ENCODE data around the gene PKP3. TPM values are rescaled to one million over a fixed set of nuclear protein-coding genes. Genes with fewer than 3 reads are reported as not detected.

PKP3 gene
- polyA plus RNA-seq, 1 of the 3 experiments (the other 2 are of a cell fraction), result 1.4 TPM

- ChIA-PET CTCF (interaction anchor here (1.0 to 1.4 kb wide), 2 partner anchors 13 to 29 kb away, joined by 3 read pairs; no protein-coding TSS in a partner anchor), POLR2A (no interaction called here)
- H3K9me2 ChIP-seq, result no peaks in the 10 kb centered on the region
- H3K4me1 ChIP-seq (ENCODE audit: control insufficient read depth in 1 of 2, insufficient read depth in 2 of 2, low read depth in 1 of 2, low read length in 1 of 2), result peaks cover 10 to 12% of the 10 kb centered on the region in 2 experiments; a peak in 3 of 4 replicates
- no peaks in the 10 kb centered on the region for H3K79me2 ChIP-seq (ENCODE audit: insufficient read depth)
- no peak for DNase-seq
- H3K9me3 ChIP-seq, result no peaks in the 10 kb centered on the region
- peak overlapping the region in 1 of 2 experiments; percentile 30; a peak in 2 of 4 replicates for H3K27ac ChIP-seq (ENCODE audit: low read depth in 2 of 2, low read length in 1 of 2)
- WGBS (ENCODE audit: low lambda C conversion rate), result 45% methylated on average over 15 of the region's 17 CpGs
- H3K9ac ChIP-seq, result peak overlapping the region; percentile 7; the same call in 1 of the 2 replicates
- no peaks in the 10 kb centered on the region for H4K20me1 ChIP-seq (ENCODE audit: insufficient read depth)
- no peak overlapping the region for H2AFZ ChIP-seq (ENCODE audit: low read depth)
- H3K27me3 ChIP-seq (ENCODE audit: insufficient read depth), result no peaks in the 10 kb centered on the region
- no peaks in the 10 kb centered on the region for H3F3A ChIP-seq (replicated peaks; ENCODE audit: insufficient read depth)
- TF ChIP-seq MEF2A (IDR thresholded peaks at IDR 0.05; ENCODE audit: borderline replicate concordance, low read depth) (no peak), FOSL2 (IDR thresholded peaks at IDR 0.05; ENCODE audit: borderline replicate concordance, low read depth) (peak; percentile 84), CHD2 (IDR thresholded peaks at IDR 0.05; ENCODE audit: low read length, partially characterized antibody) (no peak), NRF1 (IDR thresholded peaks at IDR 0.05; ENCODE audit: low read depth, low read length) (0 out of 2 replicates have a peak, but pooled peaks have one; percentile 24), USF1 (IDR thresholded peaks at IDR 0.05; ENCODE audit: borderline replicate concordance, low read depth) (no peak), MXI1 (IDR thresholded peaks at IDR 0.05; ENCODE audit: low read depth, low read length) (no peak), RAD21 (IDR thresholded peaks at IDR 0.05; ENCODE audit: low read length) (no peak), POLR2AphosphoS5 (IDR thresholded peaks at IDR 0.05; ENCODE audit: low read depth, low read length) (0 out of 2 replicates have a peak, but pooled peaks have one; percentile 34), YY1 (IDR thresholded peaks at IDR 0.05; ENCODE audit: low read depth) (no peak), PBX3 (IDR thresholded peaks at IDR 0.05) (0 out of 2 replicates have a peak, but pooled peaks have one; percentile 28), CTCF (IDR thresholded peaks at IDR 0.05) (no peak)
- TF ChIP-seq, protein P1, sequence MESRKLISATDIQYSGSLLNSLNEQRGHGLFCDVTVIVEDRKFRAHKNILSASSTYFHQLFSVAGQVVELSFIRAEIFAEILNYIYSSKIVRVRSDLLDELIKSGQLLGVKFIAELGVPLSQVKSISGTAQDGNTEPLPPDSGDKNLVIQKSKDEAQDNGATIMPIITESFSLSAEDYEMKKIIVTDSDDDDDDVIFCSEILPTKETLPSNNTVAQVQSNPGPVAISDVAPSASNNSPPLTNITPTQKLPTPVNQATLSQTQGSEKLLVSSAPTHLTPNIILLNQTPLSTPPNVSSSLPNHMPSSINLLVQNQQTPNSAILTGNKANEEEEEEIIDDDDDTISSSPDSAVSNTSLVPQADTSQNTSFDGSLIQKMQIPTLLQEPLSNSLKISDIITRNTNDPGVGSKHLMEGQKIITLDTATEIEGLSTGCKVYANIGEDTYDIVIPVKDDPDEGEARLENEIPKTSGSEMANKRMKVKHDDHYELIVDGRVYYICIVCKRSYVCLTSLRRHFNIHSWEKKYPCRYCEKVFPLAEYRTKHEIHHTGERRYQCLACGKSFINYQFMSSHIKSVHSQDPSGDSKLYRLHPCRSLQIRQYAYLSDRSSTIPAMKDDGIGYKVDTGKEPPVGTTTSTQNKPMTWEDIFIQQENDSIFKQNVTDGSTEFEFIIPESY (IDR thresholded peaks at IDR 0.05; ENCODE audit: borderline replicate concordance, low read depth), result no peak
- H3K4me3 ChIP-seq (ENCODE audit: low read depth in 2 of 2, low read length in 1 of 2), result no peak overlapping the region
- H3K4me2 ChIP-seq, result peak overlapping the region; percentile 20; the same call in 1 of the 2 replicates
- no peaks in the 10 kb centered on the region for H3K36me3 ChIP-seq (replicated peaks in 1 of 2; ENCODE audit: control insufficient read depth in 1 of 2, insufficient read depth in 2 of 2, low read length in 1 of 2)
Observed at GRCh38 chr11:393219-394033, 583 bp upstream of the PKP3 start.
